OCI-LY3 (cell line): ENCODE measurements around the gene CAPN1.

Source experiments
- CTCF ChIP-seq: fragments of 200-600, 300-600 bp; sonication (generic); IDR thresholded peaks from 2 replicates; pipeline ENCODE4 v1.5.1; 2014; ENCODE audit warnings: antibody characterized with exemption, low read length, low read depth
- EZH2phosphoT487 ChIP-seq: fragments of 200-600 bp; shearing (Covaris generic); IDR thresholded peaks from 2 replicates; pipeline ENCODE4 v1.6.1; 2018; ENCODE audit warnings: antibody characterized with exemption, mixed run types, low read depth

GRCh38 chr11:65226103-65226442, 44.3 kb downstream of the CAPN1 start:
- no peak for TF ChIP-seq CTCF
- no peak for TF ChIP-seq EZH2phosphoT487
